Raji (cell line): ENCODE results near the gene CLDN8.

Experiments used
- POLR2A ChIP-seq: IDR thresholded peaks from 2 replicates; pipeline ENCODE4 v1.6.1; 2011; ENCODE audit warnings: low read depth, low read length, control low read depth; ENCODE audit not compliant: insufficient read depth

The CLDN8 gene

GRCh38 chr21:30227128-30227527 is 11.2 kb upstream of the CLDN8 start:
- no peak for TF ChIP-seq POLR2A

- TF ChIP-seq POLR2A: no peak
Observed at GRCh38 chr21:30223596-30223995, 7.7 kb upstream of the CLDN8 start.

DNA sequence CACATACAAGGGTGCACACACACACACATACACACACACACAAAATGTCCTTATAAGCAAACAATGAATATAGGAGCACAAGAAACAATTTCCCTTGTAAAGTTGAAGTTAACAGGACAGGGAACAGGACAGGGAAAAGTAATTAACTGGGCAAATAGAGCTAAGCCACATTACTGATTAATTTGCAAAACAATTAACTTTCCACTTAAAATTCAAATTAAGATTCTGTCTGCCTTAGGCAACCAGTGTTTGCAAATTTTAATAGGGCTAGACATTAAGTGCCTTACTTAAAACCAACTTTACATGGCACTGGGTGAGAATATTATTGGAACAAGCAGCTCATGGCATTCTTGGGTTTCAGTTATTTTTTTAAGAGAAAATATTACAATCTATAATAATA is 6.8 kb upstream of the CLDN8 start:
- no peak for TF ChIP-seq POLR2A

DNA sequence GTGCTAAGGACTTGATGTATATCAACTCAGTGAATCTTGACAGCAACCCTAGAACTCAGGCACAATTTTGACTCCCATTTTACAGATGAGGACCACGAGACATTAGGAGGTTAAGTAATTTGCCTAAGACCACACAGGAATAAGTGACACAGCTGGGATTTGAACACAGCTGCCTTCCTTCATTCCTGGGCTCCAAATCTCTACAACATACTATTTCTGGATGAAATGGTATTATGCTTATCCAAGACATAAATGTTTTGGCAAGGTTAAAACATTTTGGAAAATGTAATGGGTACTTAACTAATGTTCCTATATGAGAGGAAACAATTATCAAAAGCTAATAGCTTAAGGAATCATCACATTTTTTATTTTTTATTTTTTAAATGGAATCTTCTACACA is 4.8 kb downstream of the CLDN8 start:
- no peak for TF ChIP-seq POLR2A

DNA sequence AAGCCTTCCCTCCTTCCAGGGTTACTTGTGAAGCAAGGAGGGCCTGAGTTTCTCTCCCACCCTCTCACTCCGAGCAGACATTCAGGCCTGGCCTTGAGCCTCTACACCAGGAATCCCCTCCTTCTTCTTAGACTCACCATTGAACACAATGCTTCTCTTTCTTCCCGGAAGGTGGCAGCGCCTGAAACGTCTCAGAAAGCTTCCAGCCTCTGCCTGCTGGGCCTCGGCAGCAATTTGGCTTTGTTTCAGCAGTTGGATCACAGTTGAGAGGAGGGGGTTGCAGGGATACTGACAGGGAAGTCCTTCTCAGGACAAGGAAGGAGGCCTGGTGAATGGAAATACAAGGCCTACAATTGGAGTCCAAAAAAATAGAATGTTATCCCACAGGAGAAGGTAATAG is 6.3 kb downstream of the CLDN8 start:
- no peak for TF ChIP-seq POLR2A

GRCh38 chr21:30207252-30207579 is 8.7 kb downstream of the CLDN8 start:
- no peak for TF ChIP-seq POLR2A

- no peak for TF ChIP-seq POLR2A
Observed at GRCh38 chr21:30206551-30207251, 9.2 kb downstream of the CLDN8 start.

GRCh38 chr21:30200000-30200399 is 15.9 kb downstream of the CLDN8 start:
- TF ChIP-seq POLR2A: no peak

GRCh38 chr21:30194701-30195299 is 21.1 kb downstream of the CLDN8 start:
- TF ChIP-seq POLR2A: no peak

DNA sequence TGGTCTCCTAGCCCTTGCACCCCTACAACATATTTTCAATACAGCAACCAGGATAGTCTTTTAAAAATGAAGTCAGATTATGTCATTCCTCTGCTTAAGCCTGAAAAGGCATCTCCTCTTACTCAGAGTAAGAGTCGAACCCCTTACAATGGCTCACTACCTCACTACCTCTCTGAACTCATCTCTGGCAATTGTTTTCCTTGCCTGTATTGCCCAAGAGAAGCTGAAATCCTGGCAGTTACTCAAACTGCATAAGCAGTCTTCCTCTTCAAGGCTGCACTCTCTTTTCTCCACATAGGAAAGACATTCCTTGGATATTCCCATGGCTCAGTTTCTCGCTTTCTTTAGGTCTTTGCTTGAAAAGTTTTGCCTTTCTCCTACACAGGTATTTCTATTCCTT is 22.7 kb downstream of the CLDN8 start:
- no peak for TF ChIP-seq POLR2A

GRCh38 chr21:30190554-30190953 is 25.3 kb downstream of the CLDN8 start:
- TF ChIP-seq POLR2A: no peak

- no peak for TF ChIP-seq POLR2A
Observed at GRCh38 chr21:30189773-30190172, 26.1 kb downstream of the CLDN8 start.

GRCh38 chr21:30186242-30186641 is 29.7 kb downstream of the CLDN8 start:
- no peak for TF ChIP-seq POLR2A

- TF ChIP-seq POLR2A: no peak
Observed at GRCh38 chr21:30168086-30168485, 47.8 kb downstream of the CLDN8 start.

- no peak for TF ChIP-seq POLR2A
Observed at GRCh38 chr21:30166705-30167104, 49.2 kb downstream of the CLDN8 start, which contains the start of gene CLDN17. Gene CLDN17, minus strand, starts transcription at chr21:30166805. Its CDS starts 188 bp downstream, at chr21:30166617.

- TF ChIP-seq POLR2A: no peak
Observed at GRCh38 chr21:30166171-30166570, 49.7 kb downstream of the CLDN8 start.

GRCh38 chr21:30164796-30165195 is 51.1 kb downstream of the CLDN8 start:
- no peak for TF ChIP-seq POLR2A
